GM19324 (cell line): Measurements from ENCODE around the gene TOMM20L.
"Not testable (repeated sequence)": the region's sequence is repeated elsewhere in the genome, so short reads cannot be mapped to it uniquely, and the experiment has no call there.

Experiments
- ATAC-seq: cut with Tn5 transposase; IDR thresholded peaks from one replicate; pipeline ENCODE4 v1.9.1; 2021; ENCODE audit warnings: mild to moderate bottlenecking, moderate library complexity; ENCODE audit not compliant: unreplicated experiment, low FRiP score

TOMM20L gene

GRCh38 chr14:58395812-58396788, at the start of gene TOMM20L:
Gene TOMM20L (plus strand): TSS chr14:58395930. CDS start chr14:58395958, 28 bp downstream.
- peak; percentile 94 for ATAC-seq

- ATAC-seq = no peak
These were observed 42.0 kb upstream of the TOMM20L start for GRCh38 chr14:58353516-58354299.

DNA sequence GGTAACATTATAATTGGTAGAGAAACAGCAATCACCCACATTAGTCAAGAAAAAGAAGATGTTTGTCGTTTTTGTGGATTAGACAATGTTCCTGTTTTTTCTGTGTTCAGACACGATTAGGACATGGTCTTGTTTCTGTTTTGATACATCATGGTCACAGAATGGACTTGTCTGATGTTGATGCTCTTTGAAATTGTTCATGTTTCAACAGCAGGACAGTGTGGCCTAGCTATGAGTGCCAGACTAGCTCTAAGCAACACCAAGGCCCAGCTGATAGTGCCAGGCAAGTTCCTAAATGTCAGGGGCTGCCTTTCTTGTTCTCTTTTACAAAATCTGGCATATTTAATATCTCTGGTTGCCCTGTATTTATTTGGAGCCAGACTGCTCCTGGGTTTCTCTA, 40.9 kb upstream of the TOMM20L start:
- no peak for ATAC-seq

DNA sequence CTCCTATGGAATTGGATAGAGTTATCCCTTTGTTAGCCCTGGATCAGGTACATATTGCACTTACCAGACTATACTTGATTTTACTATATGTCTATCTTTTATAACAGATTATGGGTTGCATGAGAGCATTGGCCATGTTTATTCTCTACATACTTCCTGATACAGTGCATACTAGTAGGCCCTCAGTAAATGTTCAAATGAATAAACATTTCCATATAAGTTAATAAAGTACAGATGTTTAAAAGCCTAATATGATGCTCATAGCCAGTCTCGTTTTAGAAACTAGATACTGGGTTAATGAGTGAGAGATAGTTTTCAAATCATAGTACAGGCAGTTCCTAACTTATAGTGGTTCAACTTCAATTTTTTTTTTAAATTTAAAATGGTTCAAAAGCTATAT, 39.5 kb upstream of the TOMM20L start:
- ATAC-seq = no peak

GRCh38 chr14:58362272-58362671, 33.5 kb upstream of the TOMM20L start:
- ATAC-seq = not testable (repeated sequence)

GRCh38 chr14:58362798-58363412, 32.8 kb upstream of the TOMM20L start:
- ATAC-seq = no peak

DNA sequence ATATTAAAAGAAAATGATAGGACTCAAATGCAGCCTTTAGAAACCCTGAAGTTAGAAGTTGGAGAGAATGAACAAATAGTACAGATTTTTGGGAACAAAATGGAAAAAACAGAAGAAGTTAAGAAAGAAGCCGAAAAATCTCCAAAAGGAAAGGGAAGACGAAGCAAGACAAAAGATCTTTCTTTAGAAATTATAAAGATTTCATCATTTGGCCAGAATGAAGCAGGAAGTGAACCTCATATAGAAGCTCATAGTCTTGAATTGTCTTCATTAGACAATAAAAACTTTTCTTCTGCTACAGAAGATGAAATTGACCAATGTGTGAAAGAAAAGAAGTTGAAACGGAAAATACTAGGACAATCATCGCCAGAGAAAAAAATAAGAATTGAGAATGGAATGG, 31.4 kb upstream of the TOMM20L start:
- no peak for ATAC-seq

- ATAC-seq = no peak
These were observed 28.4 kb upstream of the TOMM20L start for GRCh38 chr14:58367296-58367695.

DNA sequence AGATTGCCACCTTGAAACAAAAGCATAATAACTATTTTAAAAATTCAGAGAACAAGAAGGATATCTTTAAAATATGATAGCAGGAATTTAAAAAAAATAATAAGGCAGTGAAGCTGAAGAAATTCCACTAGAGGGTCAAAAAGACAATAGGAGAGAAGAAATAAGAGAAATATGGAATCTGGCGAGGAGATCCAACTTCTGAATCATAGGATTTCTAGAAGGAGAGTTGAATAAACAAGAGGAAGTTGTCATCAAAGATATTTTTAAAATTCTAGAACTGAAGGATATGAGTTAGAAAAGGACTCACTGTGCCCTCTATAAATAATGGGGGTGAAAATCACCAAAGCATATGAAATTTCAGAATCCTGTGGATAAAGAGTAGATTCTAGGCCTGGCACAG, 26.8 kb upstream of the TOMM20L start:
- no peak for ATAC-seq

GRCh38 chr14:58376791-58377190, 18.9 kb upstream of the TOMM20L start:
- ATAC-seq = no peak

DNA sequence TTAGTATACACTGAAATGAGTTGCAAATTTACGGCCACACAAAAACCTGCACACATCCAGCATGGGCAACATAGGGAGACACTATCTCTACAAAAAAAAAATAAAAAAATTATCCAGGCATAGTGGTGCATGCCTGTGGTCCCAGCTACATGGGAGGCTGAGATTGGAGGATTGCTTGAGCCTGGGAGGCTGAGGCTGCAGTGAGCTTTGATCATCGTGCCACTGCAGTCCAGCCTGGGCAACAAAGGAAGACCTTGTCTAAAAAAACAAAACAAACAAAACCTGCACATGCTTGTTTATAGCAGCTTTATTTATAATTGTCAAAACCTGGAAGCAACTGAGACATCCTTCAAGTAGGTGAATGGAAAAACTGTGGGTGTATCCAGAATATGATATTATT, 4.9 kb upstream of the TOMM20L start:
- no peak for ATAC-seq

- no peak for ATAC-seq
These were observed 243 bp upstream of the TOMM20L start for GRCh38 chr14:58395562-58395811.

DNA sequence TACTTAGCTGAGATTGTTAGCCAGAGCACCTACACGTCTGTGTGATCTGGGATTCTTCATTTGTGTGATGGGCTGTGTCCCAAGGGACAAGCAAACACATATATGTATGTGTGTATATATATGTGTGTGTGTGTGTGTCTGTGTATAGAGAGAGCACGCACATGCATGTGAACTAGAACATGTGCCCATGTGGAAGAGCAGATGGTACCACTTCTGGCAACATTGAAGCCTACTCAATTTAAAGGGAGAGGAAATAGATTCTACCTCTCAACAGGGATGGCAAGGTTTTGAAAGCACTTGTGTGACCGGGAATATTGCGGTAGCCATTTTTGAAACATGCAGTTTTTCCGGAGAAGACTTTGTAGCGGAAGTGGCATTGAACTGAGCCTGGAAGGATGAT, 1.4 kb downstream of the TOMM20L start:
- ATAC-seq = no peak

- no peak for ATAC-seq
These were observed 2.8 kb downstream of the TOMM20L start for GRCh38 chr14:58398495-58398894.

GRCh38 chr14:58398895-58399294, 3.2 kb downstream of the TOMM20L start:
- ATAC-seq = no peak

GRCh38 chr14:58401587-58401986, 5.9 kb downstream of the TOMM20L start:
- no peak for ATAC-seq

GRCh38 chr14:58408681-58409215, 13.0 kb downstream of the TOMM20L start:
- ATAC-seq = no peak

- ATAC-seq = no peak
These were observed 19.1 kb downstream of the TOMM20L start for GRCh38 chr14:58414845-58415244.

- ATAC-seq = no peak
These were observed 20.2 kb downstream of the TOMM20L start for GRCh38 chr14:58415636-58416547.

GRCh38 chr14:58416934-58417333, 21.2 kb downstream of the TOMM20L start:
- not testable (repeated sequence) for ATAC-seq
